Cerebellar cortex (tissue), 1 donor: ENCODE results near the gene ARGFX.
"Not testable (repeated sequence)": the region's sequence is repeated elsewhere in the genome, so short reads cannot be mapped to it uniquely, and the experiment has no call there.

Experiments used
- DNase-seq: peaks from one replicate; pipeline ENCODE4 v3.0.0-alpha.2; 2015; ENCODE audit warnings: low spot score

Gene ARGFX

GRCh38 chr3:121567649-121568048, at the start of gene ARGFX:
Gene ARGFX (plus strand): TSS chr3:121567949. CDS start chr3:121570714, 2,765 bp downstream.
- no peak for DNase-seq

GRCh38 chr3:121517953-121518655, 49.6 kb upstream of the ARGFX start:
- no peak for DNase-seq

- DNase-seq = no peak
These were observed 47.2 kb upstream of the ARGFX start for GRCh38 chr3:121520510-121520909.

GRCh38 chr3:121529308-121529707, 38.4 kb upstream of the ARGFX start:
- DNase-seq = peak; percentile 41

- no peak for DNase-seq
These were observed 36.5 kb upstream of the ARGFX start for GRCh38 chr3:121531269-121531668.

GRCh38 chr3:121542924-121543323, 24.8 kb upstream of the ARGFX start:
- DNase-seq = no peak

GRCh38 chr3:121545049-121545573, 22.6 kb upstream of the ARGFX start:
- DNase-seq = peak; percentile 12

GRCh38 chr3:121545574-121546455, 21.9 kb upstream of the ARGFX start, which contains the start of gene POLQ:
Gene POLQ (minus strand): TSS chr3:121545988. CDS start chr3:121545877, 111 bp downstream.
- DNase-seq = peak; percentile 98

- no peak for DNase-seq
These were observed 15.4 kb upstream of the ARGFX start for GRCh38 chr3:121552379-121552778.

GRCh38 chr3:121552797-121553196, 15.0 kb upstream of the ARGFX start:
- no peak for DNase-seq

- no peak for DNase-seq
These were observed 10.3 kb upstream of the ARGFX start for GRCh38 chr3:121557426-121557934.

- DNase-seq = no peak
These were observed 5.6 kb upstream of the ARGFX start for GRCh38 chr3:121562148-121562547.

- DNase-seq = no peak
These were observed 976 bp upstream of the ARGFX start for GRCh38 chr3:121566773-121567172.

- DNase-seq = no peak
These were observed 6.7 kb downstream of the ARGFX start for GRCh38 chr3:121574449-121574848.

- no peak for DNase-seq
These were observed 13.9 kb downstream of the ARGFX start for GRCh38 chr3:121581691-121582090.

- DNase-seq = no peak
These were observed 16.7 kb downstream of the ARGFX start for GRCh38 chr3:121584418-121584817.

GRCh38 chr3:121592856-121593702, 25.3 kb downstream of the ARGFX start, which contains the start of gene FBXO40:
Gene FBXO40 (plus strand): TSS chr3:121593379. CDS start chr3:121620576, 27,197 bp downstream.
- no peak for DNase-seq

- DNase-seq = not testable (repeated sequence)
These were observed 26.1 kb downstream of the ARGFX start for GRCh38 chr3:121593806-121594205.

GRCh38 chr3:121594850-121595249, 27.1 kb downstream of the ARGFX start:
- DNase-seq = no peak

GRCh38 chr3:121595765-121596406, 28.1 kb downstream of the ARGFX start:
- DNase-seq = no peak

GRCh38 chr3:121598564-121598963, 30.8 kb downstream of the ARGFX start:
- no peak for DNase-seq
